HCT116 (cell line): ENCODE measurements around the gene ACTN2. TPM values are rescaled to one million over a fixed set of nuclear protein-coding genes. Genes with fewer than 3 reads are reported as not detected.

Experiments used
- ATAC-seq: fragments of 200-7000 bp; cut with Tn5 transposase; 2 replicates; pipeline ENCODE4 v1.9.1; 2020; ENCODE audit warnings: mild to moderate bottlenecking, moderate library complexity
- BruUV-seq: library from RNA; stranded (reverse); fragments of 400-500 nt; replicated peaks from 2 replicates; lab custom pipeline; 2021; lab: Mats Ljungman, UMichigan
- CTCF ChIA-PET: fragments of 300-600 bp; sonication (Branson Sonifier 250); formaldehyde crosslinking; loops from one replicate; lab custom pipeline; 2021; ENCODE audit warnings: antibody characterized with exemption; lab: Charles Lee
- POLR2A ChIA-PET: fragments of 300-600, 350-600 bp; sonication (Branson Sonifier 250); formaldehyde crosslinking; loops from one replicate; lab custom pipeline; 2021; ENCODE audit warnings: antibody characterized with exemption; lab: Charles Lee
- RAD21 ChIA-PET, 2 experiments: fragments of 300-600 bp; sonication (Branson Sonifier 250); formaldehyde crosslinking; loops; one replicate each; lab custom pipeline; 2023; ENCODE audit warnings: low total read pairs in 2 of 2; ENCODE audit not compliant: uncharacterized antibody in 2 of 2, unreplicated experiment in 2 of 2, low non-redundant PET in 1 of 2; lab: Charles Lee
- DNase-seq: peaks from one replicate; pipeline ENCODE4 v3.0.0-alpha.2; 2010; ENCODE audit warnings: low read depth, low spot score
- H2AFZ ChIP-seq: fragments of 200-600 bp; shearing (Covaris generic), sonication (generic); 2 replicates; pipeline ENCODE4 v1.6.1; 2017; ENCODE audit warnings: low read depth, mixed run types, mixed read lengths, antibody characterized with exemption, low read length; ENCODE audit not compliant: poor library complexity, severe bottlenecking
- H3K27ac ChIP-seq: 2 replicates; pipeline ENCODE4 v1.5.1; 2012; ENCODE audit warnings: low read depth, low read length
- H3K27me3 ChIP-seq: fragments of 200-600 bp; sonication (generic); 2 replicates; pipeline ENCODE4 v1.6.1; 2016; ENCODE audit warnings: mixed run types, low read length, mixed read lengths; ENCODE audit not compliant: insufficient read depth
- H3K36me3 ChIP-seq, 2 experiments: fragments of 200-500 bp in 1 of 2; fragments of 200-600 bp in 1 of 2; sonication (Bioruptor generic) in 1 of 2; sonication (generic) in 1 of 2; 2 replicates each; pipeline versions ENCODE4 v1.5.1 to v1.6.1; 2014 to 2016; ENCODE audit warnings: low read length in 2 of 2, inconsistent platforms in 1 of 2, mixed read lengths in 1 of 2, mixed run types in 1 of 2; ENCODE audit not compliant: insufficient read depth in 2 of 2, control insufficient read depth in 1 of 2
- H3K4me1 ChIP-seq, 2 experiments: fragments of 200-600 bp in 1 of 2; sonication (generic) in 1 of 2; 2 replicates each; pipeline versions ENCODE4 v1.5.1 to v1.6.1; 2012 to 2017; ENCODE audit warnings: low read length in 2 of 2, inconsistent platforms in 1 of 2, mild to moderate bottlenecking in 1 of 2, mixed read lengths in 1 of 2, mixed run types in 1 of 2, moderate library complexity in 1 of 2; ENCODE audit not compliant: insufficient read depth in 2 of 2, control insufficient read depth in 1 of 2
- H3K4me2 ChIP-seq: fragments of 200-600 bp; sonication (generic); 2 replicates; pipeline ENCODE4 v1.6.1; 2017; ENCODE audit warnings: mixed run types, low read length, mixed read lengths
- H3K4me3 ChIP-seq, 2 experiments: fragments of 200-600 bp in 1 of 2; sonication (generic) in 1 of 2; replicated peaks in 1 of 2; 2 replicates each; pipeline ENCODE4 v1.5.1; 2011 to 2016; ENCODE audit warnings: low read length in 2 of 2, control low read depth in 1 of 2, low read depth in 1 of 2, mild to moderate bottlenecking in 1 of 2, mixed read lengths in 1 of 2, mixed run types in 1 of 2
- H3K79me2 ChIP-seq: fragments of 200-600 bp; sonication (generic); 2 replicates; pipeline ENCODE4 v1.6.1; 2017; ENCODE audit warnings: mild to moderate bottlenecking, mixed run types, low read length, moderate library complexity, mixed read lengths; ENCODE audit not compliant: insufficient read depth
- H3K9ac ChIP-seq: fragments of 200-600 bp; sonication (generic); 2 replicates; pipeline ENCODE4 v1.6.1; 2016; ENCODE audit warnings: low read length, mixed read lengths
- H3K9me2 ChIP-seq: fragments of 200-600 bp; sonication (generic), shearing (Covaris generic); 2 replicates; pipeline ENCODE4 v1.6.1; 2017; ENCODE audit warnings: mixed run types, mild to moderate bottlenecking, moderate library complexity; ENCODE audit not compliant: insufficient read depth
- H3K9me3 ChIP-seq, 2 experiments: fragments of 200-500 bp in 1 of 2; fragments of 200-600 bp in 1 of 2; sonication (Bioruptor generic) in 1 of 2; sonication (generic) in 1 of 2; 2 replicates each; pipeline ENCODE4 v1.6.1; 2014 to 2017; ENCODE audit warnings: low read length in 2 of 2, mixed read lengths in 2 of 2, inconsistent platforms in 1 of 2, low read depth in 1 of 2, mild to moderate bottlenecking in 1 of 2, mixed run types in 1 of 2, moderate library complexity in 1 of 2; ENCODE audit not compliant: control insufficient read depth in 1 of 2, insufficient read depth in 1 of 2
- H4K20me1 ChIP-seq: fragments of 200-600 bp; sonication (generic), shearing (Covaris generic); 2 replicates; pipeline ENCODE4 v1.6.1; 2017; ENCODE audit warnings: mixed run types, mild to moderate bottlenecking, moderate library complexity; ENCODE audit not compliant: insufficient read depth
- CEBPB ChIP-seq: IDR thresholded peaks from 2 replicates; pipeline ENCODE4 v1.6.1; 2012; ENCODE audit warnings: low read depth
- ELF1 ChIP-seq: IDR thresholded peaks from 2 replicates; pipeline ENCODE4 v1.6.1; 2012; ENCODE audit warnings: low read depth, borderline replicate concordance
- EZH2phosphoT487 ChIP-seq: fragments of 200-600 bp; IDR thresholded peaks from 2 replicates; pipeline ENCODE4 v1.6.1; 2018; ENCODE audit warnings: antibody characterized with exemption, borderline replicate concordance
- JUND ChIP-seq: IDR thresholded peaks from 2 replicates; pipeline ENCODE4 v1.6.1; 2012
- SIN3A ChIP-seq: IDR thresholded peaks from 2 replicates; pipeline ENCODE4 v1.6.1; 2012; ENCODE audit warnings: low read depth
- ZFX ChIP-seq: fragments of 450-650 bp; IDR thresholded peaks from 2 replicates; pipeline ENCODE4 v1.6.1; 2017
- intact Hi-C: fragments of 100-400 bp; cut with micrococcal nuclease; formaldehyde crosslinking; loops from 2 replicates; pipeline ENCODE4 v1.10.0; 2022
- total RNA-seq: library from RNA; stranded (reverse); gene quantifications from one replicate; pipeline ENCODE4 v1.2.1, GENCODE V29; 2021; ENCODE audit not compliant: unreplicated experiment
- TF ChIP-seq, protein P1 (sequence below), 3 experiments: fragments of 200-600 bp in 1 of 3; sonication (generic) in 1 of 3; IDR thresholded peaks in 2 of 3; conservative IDR thresholded peaks in 1 of 3; 2 replicates each; pipeline ENCODE4 v1.5.1; 2012 to 2017; ENCODE audit warnings: low read depth in 2 of 3, low read length in 2 of 3, antibody characterized with exemption in 1 of 3, borderline replicate concordance in 1 of 3, control low read depth in 1 of 3, mild to moderate bottlenecking in 1 of 3, mixed read lengths in 1 of 3, mixed run types in 1 of 3, moderate library complexity in 1 of 3; ENCODE audit not compliant: insufficient read depth in 1 of 3
- TF ChIP-seq, protein P2 (sequence below): IDR thresholded peaks from 2 replicates; pipeline ENCODE4 v1.6.1; 2011; ENCODE audit warnings: mild to moderate bottlenecking, low read length, moderate library complexity; ENCODE audit not compliant: insufficient replicate concordance; ENCODE audit errors: extremely low read depth

Gene ACTN2
- total RNA-seq, 1 experiment from 2014 or later, result 0.20 TPM

DNA sequence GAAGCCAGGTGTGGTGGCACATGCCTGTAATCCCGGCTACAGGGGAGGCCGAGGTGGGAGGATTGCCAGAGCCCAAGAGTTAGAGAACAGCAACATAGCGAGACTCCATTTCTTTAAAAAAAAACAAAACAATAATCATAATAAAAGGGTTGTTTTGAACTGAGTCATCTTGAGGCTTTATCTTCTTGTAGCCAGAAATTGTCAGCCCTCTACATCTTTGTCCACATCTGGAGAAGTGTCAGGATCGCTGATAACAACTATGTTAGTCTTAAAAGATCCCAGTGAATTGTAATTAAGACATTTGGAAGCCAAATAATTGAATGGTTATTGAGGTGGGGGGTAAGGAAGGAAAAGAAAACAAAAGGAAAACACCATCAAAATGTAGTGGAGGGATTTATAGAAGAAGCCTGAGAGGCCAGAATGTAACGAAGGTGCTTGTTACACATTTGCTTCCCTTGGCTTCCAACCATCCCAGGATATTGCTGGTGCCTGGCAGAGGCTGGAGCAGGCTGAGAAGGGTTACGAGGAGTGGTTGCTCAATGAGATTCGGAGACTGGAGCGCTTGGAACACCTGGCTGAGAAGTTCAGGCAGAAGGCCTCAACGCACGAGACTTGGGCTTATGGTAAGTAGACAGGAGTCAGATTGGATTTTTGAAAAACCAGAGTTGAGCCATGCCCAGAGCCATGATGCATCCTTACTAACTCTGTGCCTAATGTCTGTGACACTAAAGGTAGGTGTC, 56.3 kb downstream of the ACTN2 start:
- H3K4me3 ChIP-seq, result no peak overlapping the region
- ChIA-PET POLR2A (no interaction called here), RAD21 (no interaction called here), CTCF (no interaction called here)
- intact Hi-C loops, result no loop called here
- ATAC-seq (no peak), DNase-seq (no peak)
- BruUV-seq, result no TSS peak
- H3K27ac ChIP-seq, result no peak overlapping the region
- no peak overlapping the region for H3K4me2 ChIP-seq
- no peak overlapping the region for H2AFZ ChIP-seq
- TF ChIP-seq, protein P1, sequence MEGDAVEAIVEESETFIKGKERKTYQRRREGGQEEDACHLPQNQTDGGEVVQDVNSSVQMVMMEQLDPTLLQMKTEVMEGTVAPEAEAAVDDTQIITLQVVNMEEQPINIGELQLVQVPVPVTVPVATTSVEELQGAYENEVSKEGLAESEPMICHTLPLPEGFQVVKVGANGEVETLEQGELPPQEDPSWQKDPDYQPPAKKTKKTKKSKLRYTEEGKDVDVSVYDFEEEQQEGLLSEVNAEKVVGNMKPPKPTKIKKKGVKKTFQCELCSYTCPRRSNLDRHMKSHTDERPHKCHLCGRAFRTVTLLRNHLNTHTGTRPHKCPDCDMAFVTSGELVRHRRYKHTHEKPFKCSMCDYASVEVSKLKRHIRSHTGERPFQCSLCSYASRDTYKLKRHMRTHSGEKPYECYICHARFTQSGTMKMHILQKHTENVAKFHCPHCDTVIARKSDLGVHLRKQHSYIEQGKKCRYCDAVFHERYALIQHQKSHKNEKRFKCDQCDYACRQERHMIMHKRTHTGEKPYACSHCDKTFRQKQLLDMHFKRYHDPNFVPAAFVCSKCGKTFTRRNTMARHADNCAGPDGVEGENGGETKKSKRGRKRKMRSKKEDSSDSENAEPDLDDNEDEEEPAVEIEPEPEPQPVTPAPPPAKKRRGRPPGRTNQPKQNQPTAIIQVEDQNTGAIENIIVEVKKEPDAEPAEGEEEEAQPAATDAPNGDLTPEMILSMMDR (IDR thresholded peaks at IDR 0.05 in 2 of 3, conservative IDR thresholded peaks at IDR 0.05 in 1 of 3; ENCODE audit: borderline replicate concordance in 1 of 3, insufficient read depth in 1 of 3, low read depth in 2 of 3, low read length in 2 of 3), result no peak
- TF ChIP-seq JUND (no peak), CEBPB (no peak), ELF1 (no peak), SIN3A (no peak), ZFX (no peak), EZH2phosphoT487 (no peak)
- TF ChIP-seq, protein P2, sequence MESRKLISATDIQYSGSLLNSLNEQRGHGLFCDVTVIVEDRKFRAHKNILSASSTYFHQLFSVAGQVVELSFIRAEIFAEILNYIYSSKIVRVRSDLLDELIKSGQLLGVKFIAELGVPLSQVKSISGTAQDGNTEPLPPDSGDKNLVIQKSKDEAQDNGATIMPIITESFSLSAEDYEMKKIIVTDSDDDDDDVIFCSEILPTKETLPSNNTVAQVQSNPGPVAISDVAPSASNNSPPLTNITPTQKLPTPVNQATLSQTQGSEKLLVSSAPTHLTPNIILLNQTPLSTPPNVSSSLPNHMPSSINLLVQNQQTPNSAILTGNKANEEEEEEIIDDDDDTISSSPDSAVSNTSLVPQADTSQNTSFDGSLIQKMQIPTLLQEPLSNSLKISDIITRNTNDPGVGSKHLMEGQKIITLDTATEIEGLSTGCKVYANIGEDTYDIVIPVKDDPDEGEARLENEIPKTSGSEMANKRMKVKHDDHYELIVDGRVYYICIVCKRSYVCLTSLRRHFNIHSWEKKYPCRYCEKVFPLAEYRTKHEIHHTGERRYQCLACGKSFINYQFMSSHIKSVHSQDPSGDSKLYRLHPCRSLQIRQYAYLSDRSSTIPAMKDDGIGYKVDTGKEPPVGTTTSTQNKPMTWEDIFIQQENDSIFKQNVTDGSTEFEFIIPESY, result no peak
- no peaks in the 10 kb centered on the region for H4K20me1 ChIP-seq
- H3K36me3 ChIP-seq, result no peaks in the 10 kb centered on the region
- H3K4me1 ChIP-seq, result no peaks in the 10 kb centered on the region
- H3K27me3 ChIP-seq, result no peaks in the 10 kb centered on the region
- no peaks in the 10 kb centered on the region for H3K9me3 ChIP-seq
- no peaks in the 10 kb centered on the region for H3K79me2 ChIP-seq
- H3K9me2 ChIP-seq, result no peaks in the 10 kb centered on the region
- no peak overlapping the region for H3K9ac ChIP-seq
